GM12891 (cell line): ENCODE measurements around the gene INSIG2.

Experiments used
- PAX5 ChIP-seq: IDR thresholded peaks from 2 replicates; pipeline ENCODE4 v1.6.1; 2011; ENCODE audit warnings: low read length, moderate library complexity, mild to moderate bottlenecking; ENCODE audit not compliant: insufficient read depth, severe bottlenecking
- POLR2A ChIP-seq: IDR thresholded peaks from 2 replicates; pipeline ENCODE4 v1.6.1; 2011; ENCODE audit warnings: low read depth, low read length, control low read depth
- POLR2AphosphoS5 ChIP-seq: IDR thresholded peaks from 2 replicates; pipeline ENCODE4 v1.6.1; 2011; ENCODE audit warnings: low read depth, low read length, control low read depth
- POU2F2 ChIP-seq: IDR thresholded peaks from 2 replicates; pipeline ENCODE4 v1.6.1; 2011; ENCODE audit warnings: low read depth, mild to moderate bottlenecking, control low read depth, low read length, moderate library complexity
- SPI1 ChIP-seq: IDR thresholded peaks from 2 replicates; pipeline ENCODE4 v1.6.1; 2011; ENCODE audit warnings: low read depth, low read length, control low read depth
- TAF1 ChIP-seq: IDR thresholded peaks from 2 replicates; pipeline ENCODE4 v1.6.1; 2011; ENCODE audit warnings: low read depth, low read length, control low read depth

DNA sequence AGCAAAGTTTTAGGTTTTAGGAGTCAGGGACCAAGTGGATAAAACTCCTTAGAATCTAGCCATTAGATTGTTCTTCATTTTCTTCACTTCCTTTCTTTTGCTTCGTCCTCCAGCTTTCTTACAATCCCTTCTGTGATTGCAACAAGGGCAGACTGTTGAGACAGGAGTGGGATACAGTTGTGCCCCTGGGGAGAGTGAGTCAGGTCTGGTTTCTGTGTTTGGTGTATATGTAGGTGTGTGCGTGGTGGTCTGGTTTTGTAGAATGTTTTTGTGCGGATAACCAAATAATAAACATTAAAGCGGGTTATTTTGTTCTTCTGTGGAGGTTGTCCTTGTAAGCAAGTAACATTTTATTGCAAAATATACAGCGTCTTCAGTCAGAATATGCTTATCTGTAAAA lies 7.3 kb downstream of the INSIG2 start:
- TF ChIP-seq TAF1 (no peak), POLR2A (no peak), POLR2AphosphoS5 (no peak), POU2F2 (no peak), PAX5 (no peak), SPI1 (no peak)
